GM18951 (cell line): ENCODE data around the gene NLRC3.

Experiments
- POLR2A ChIP-seq: IDR thresholded peaks from 4 replicates; pipeline ENCODE4 v1.6.1; 2011; ENCODE audit warnings: mild to moderate bottlenecking; ENCODE audit not compliant: insufficient read length, insufficient read depth; ENCODE audit errors: extremely low read depth
- in situ Hi-C: fragments of 300-500 bp; cut with MboI; formaldehyde crosslinking; loops from one replicate; pipeline ENCODE4 v1.12.0; 2022; ENCODE audit warnings: low sequenced_read_pairs, mixed read lengths, inconsistent platforms; ENCODE audit not compliant: unreplicated experiment

Gene NLRC3

GRCh38 chr16:3492356-3492755 lies 84.8 kb downstream of the NLRC3 start:
- TF ChIP-seq POLR2A = no peak
- in situ Hi-C loops = no loop called here

GRCh38 chr16:3490911-3491629 lies 86.1 kb downstream of the NLRC3 start:
- in situ Hi-C loops = no loop called here
- no peak for TF ChIP-seq POLR2A
